ELF-1 (cell line): ENCODE results near the gene MED23.

Experiments
- DNase-seq: peaks from one replicate; pipeline ENCODE4 v3.0.0-alpha.2; 2016; ENCODE audit warnings: low read depth, low spot score

Gene MED23

GRCh38 chr6:131627724-131628682 lies at the start of gene MED23:
Gene MED23, minus strand, starts transcription at chr6:131628242. Its CDS starts 193 bp downstream, at chr6:131628049.
- peak; percentile 99 for DNase-seq

GRCh38 chr6:131673184-131673583 lies 45.1 kb upstream of the MED23 start:
- no peak for DNase-seq

- no peak for DNase-seq
Measured at GRCh38 chr6:131669891-131670290, 41.8 kb upstream of the MED23 start.

GRCh38 chr6:131663578-131664165 lies 35.6 kb upstream of the MED23 start:
- DNase-seq = no peak

- DNase-seq = no peak
Measured at GRCh38 chr6:131660195-131660594, 32.2 kb upstream of the MED23 start.

GRCh38 chr6:131658287-131658686 lies 30.2 kb upstream of the MED23 start:
- no peak for DNase-seq

GRCh38 chr6:131657630-131658111 lies 29.6 kb upstream of the MED23 start:
- no peak for DNase-seq

GRCh38 chr6:131657222-131657621 lies 29.2 kb upstream of the MED23 start:
- DNase-seq = no peak

GRCh38 chr6:131656667-131657066 lies 28.6 kb upstream of the MED23 start:
- DNase-seq = no peak

GRCh38 chr6:131655951-131656350 lies 27.9 kb upstream of the MED23 start:
- DNase-seq = no peak

GRCh38 chr6:131655387-131655786 lies 27.3 kb upstream of the MED23 start:
- DNase-seq = no peak

GRCh38 chr6:131654326-131654725 lies 26.3 kb upstream of the MED23 start:
- DNase-seq = no peak

- DNase-seq = no peak
Measured at GRCh38 chr6:131652472-131652871, 24.4 kb upstream of the MED23 start.

- no peak for DNase-seq
Measured at GRCh38 chr6:131651782-131652181, 23.7 kb upstream of the MED23 start.

- DNase-seq = no peak
Measured at GRCh38 chr6:131646249-131646670, 18.2 kb upstream of the MED23 start.

GRCh38 chr6:131645846-131646245 lies 17.8 kb upstream of the MED23 start:
- DNase-seq = no peak

- no peak for DNase-seq
Measured at GRCh38 chr6:131644921-131645320, 16.9 kb upstream of the MED23 start.

GRCh38 chr6:131643855-131644460 lies 15.9 kb upstream of the MED23 start:
- no peak for DNase-seq

- no peak for DNase-seq
Measured at GRCh38 chr6:131642987-131643611, 15.1 kb upstream of the MED23 start.

GRCh38 chr6:131642565-131642964 lies 14.5 kb upstream of the MED23 start:
- no peak for DNase-seq

GRCh38 chr6:131641554-131641953 lies 13.5 kb upstream of the MED23 start:
- no peak for DNase-seq

GRCh38 chr6:131640576-131640975 lies 12.5 kb upstream of the MED23 start:
- no peak for DNase-seq
